Activated CD4-positive, alpha-beta T cell treated with anti-CD3 and anti-CD28 coated beads, Interleukin-2, amount 10 ng/mL, durations not matched to agents 7 days and 5 days (primary cell): ENCODE data around the gene EFEMP2. TPM values are rescaled to one million over a fixed set of nuclear protein-coding genes. Genes with fewer than 3 reads are reported as not detected.
A peak's percentile ranks its signal among the peaks of the same experiment; 100 is the strongest.

ENCODE experiments used
- CTCF ChIA-PET: fragments of 350-600 bp; sonication (Branson Sonifier 250); formaldehyde crosslinking; loops from one replicate; lab custom pipeline; 2021; ENCODE audit warnings: antibody characterized with exemption; lab: Charles Lee
- POLR2A ChIA-PET: fragments of 350-600 bp; sonication (Branson Sonifier 250); formaldehyde crosslinking; loops from one replicate; lab custom pipeline; 2021; ENCODE audit warnings: antibody characterized with exemption; lab: Charles Lee
- DNase-seq: peaks from one replicate; pipeline ENCODE4 v3.0.0-alpha.2; 2020
- H3K27ac Mint-ChIP-seq: one replicate; pipeline ENCODE4 v1.8.0; 2021; ENCODE audit warnings: mild to moderate bottlenecking, moderate library complexity, mixed read lengths
- H3K27me3 Mint-ChIP-seq: one replicate; pipeline ENCODE4 v1.8.0; 2021; ENCODE audit warnings: mixed read lengths
- H3K36me3 Mint-ChIP-seq: one replicate; pipeline ENCODE4 v1.8.0; 2021; ENCODE audit warnings: low read depth, mixed read lengths
- H3K4me1 Mint-ChIP-seq: one replicate; pipeline ENCODE4 v1.8.0; 2021; ENCODE audit warnings: mixed read lengths
- H3K4me3 Mint-ChIP-seq: one replicate; pipeline ENCODE4 v1.8.0; 2021; ENCODE audit warnings: mild to moderate bottlenecking, moderate library complexity, mixed read lengths
- H3K9me3 Mint-ChIP-seq: one replicate; pipeline ENCODE4 v1.8.0; 2021; ENCODE audit warnings: mixed read lengths
- total RNA-seq, 2 experiments: library from RNA; stranded (reverse); gene quantifications; one replicate each; pipeline ENCODE4 v1.2.3, GENCODE V29; 2021

EFEMP2 gene
- total RNA-seq, 2 experiments from 2014 or later: 9.0 to 9.7 TPM

GRCh38 chr11:65817835-65818680, 54.5 kb downstream of the EFEMP2 start:
- Mint-ChIP-seq H3K4me3 (peak overlapping the region; percentile 74), H3K9me3 (no peaks in the 10 kb centered on the region), H3K27me3 (peaks cover 4% of the 10 kb centered on the region), H3K27ac (peak overlapping the region; percentile 79), H3K36me3 (no peaks in the 10 kb centered on the region), H3K4me1 (peaks cover 20% of the 10 kb centered on the region)
- CTCF ChIA-PET: interaction anchor here (0.5 to 5.2 kb wide), 40 partner anchors 9 to 643 kb away, joined by 3 to 62 read pairs (median 4); partner anchors contain the start of genes AP5B1, CFL1, FIBP and KAT5
- DNase-seq: peak; percentile 93
- POLR2A ChIA-PET: no interaction called here

GRCh38 chr11:65817312-65817834, 55.2 kb downstream of the EFEMP2 start:
- CTCF ChIA-PET: interaction anchor here (0.5 to 5.2 kb wide), 28 partner anchors 9 to 527 kb away, joined by 3 to 62 read pairs (median 4); partner anchors contain the start of genes AP5B1, CFL1, FIBP and KAT5
- Mint-ChIP-seq H3K4me3 (peak overlapping the region; percentile 74), H3K4me1 (peaks cover 20% of the 10 kb centered on the region), H3K27ac (peak overlapping the region; percentile 79), H3K27me3 (peaks cover 4% of the 10 kb centered on the region), H3K36me3 (no peaks in the 10 kb centered on the region), H3K9me3 (no peaks in the 10 kb centered on the region)
- no peak for DNase-seq
- POLR2A ChIA-PET: no interaction called here

GRCh38 chr11:65816696-65817095, 55.9 kb downstream of the EFEMP2 start:
- DNase-seq: no peak
- Mint-ChIP-seq H3K4me1 (peaks cover 20% of the 10 kb centered on the region), H3K36me3 (no peaks in the 10 kb centered on the region), H3K27ac (no peak overlapping the region), H3K27me3 (peaks cover 4% of the 10 kb centered on the region), H3K4me3 (peak overlapping the region; percentile 74), H3K9me3 (no peaks in the 10 kb centered on the region)
- ChIA-PET CTCF (interaction anchor here (0.7 to 5.2 kb wide), 15 partner anchors 10 to 188 kb away, joined by 3 to 62 read pairs (median 5); partner anchors contain the start of genes AP5B1, CFL1, KAT5 and SNX32), POLR2A (no interaction called here)

Other genes starting within 250 kb of the EFEMP2 start
- gene SIPA1, start 234.7 kb downstream of the EFEMP2 start, total RNA-seq: 100 to 1,000 TPM; 229 to 235 TPM
- 10 to 100 TPM; 76.7 to 79.8 TPM for gene RELA, start 209.9 kb downstream of the EFEMP2 start, total RNA-seq
- gene KAT5, start 160.5 kb downstream of the EFEMP2 start, total RNA-seq: 10 to 100 TPM; 60.8 to 72.3 TPM
- 10 to 100 TPM; 74.9 to 86.3 TPM for gene RNASEH2C, start 152.0 kb downstream of the EFEMP2 start, total RNA-seq
- gene AP5B1, start 91.8 kb downstream of the EFEMP2 start, total RNA-seq: 10 to 100 TPM; 17.4 to 20.2 TPM
- gene OVOL1, start 85.7 kb downstream of the EFEMP2 start, total RNA-seq: not detected
- gene SNX32, start 38.8 kb downstream of the EFEMP2 start, total RNA-seq: 1 to 10 TPM; 2.1 to 2.2 TPM
- 1,000 to 10,000 TPM; 1,543 to 1,707 TPM for gene CFL1, start 14.6 kb downstream of the EFEMP2 start, total RNA-seq
- 100 to 1,000 TPM in 1 of 2 experiments, 10 to 100 TPM in 1; 96.6 to 108 TPM for gene MUS81, start 12.4 kb downstream of the EFEMP2 start, total RNA-seq
- gene CTSW, start 7.0 kb upstream of the EFEMP2 start, total RNA-seq: 10 to 100 TPM; 22.9 to 23.6 TPM
- 100 to 1,000 TPM in 1 of 2 experiments, 10 to 100 TPM in 1; 94.7 to 112 TPM for gene FIBP, start 15.7 kb upstream of the EFEMP2 start, total RNA-seq
- 10 to 100 TPM; 39.4 to 56.7 TPM for gene CCDC85B, start 17.9 kb upstream of the EFEMP2 start, total RNA-seq
- gene FOSL1, start 27.6 kb upstream of the EFEMP2 start, total RNA-seq: 1 to 10 TPM; 1.7 to 2.0 TPM
- gene C11orf68, start 46.3 kb upstream of the EFEMP2 start, total RNA-seq: 10 to 100 TPM; 32.7 to 36.3 TPM
- 100 to 1,000 TPM; 190 to 218 TPM for gene DRAP1, start 46.6 kb upstream of the EFEMP2 start, total RNA-seq
- not detected for gene TSGA10IP, start 72.7 kb upstream of the EFEMP2 start, total RNA-seq
- 10 to 100 TPM; 79.6 to 81.7 TPM for gene SART1, start 88.9 kb upstream of the EFEMP2 start, total RNA-seq
- gene EIF1AD, start 129.4 kb upstream of the EFEMP2 start, total RNA-seq: 10 to 100 TPM; 50.4 to 54.4 TPM
- gene BANF1, start 129.7 kb upstream of the EFEMP2 start, total RNA-seq: 100 to 1,000 TPM; 223 to 236 TPM
- gene CST6, start 139.2 kb upstream of the EFEMP2 start, total RNA-seq: not detected
- not detected for gene CATSPER1, start 153.7 kb upstream of the EFEMP2 start, total RNA-seq
- not detected for gene GAL3ST3, start 176.4 kb upstream of the EFEMP2 start, total RNA-seq
- 100 to 1,000 TPM; 217 to 223 TPM for gene SF3B2, start 179.6 kb upstream of the EFEMP2 start, total RNA-seq
- gene PACS1, start 197.5 kb upstream of the EFEMP2 start, total RNA-seq: 100 to 1,000 TPM; 109 TPM